OCI-LY1 (cell line): Measurements from ENCODE around the gene CEACAM21.

Source experiments
- H2AFZ ChIP-seq: fragments of 200-600 bp; sonication (generic), shearing (Covaris generic); 2 replicates; pipeline ENCODE4 v1.6.0; 2014; ENCODE audit warnings: antibody characterized with exemption, mild to moderate bottlenecking, low read length
- H3F3A ChIP-seq: fragments of 200-600 bp; sonication (generic), shearing (Covaris generic); 2 replicates; pipeline ENCODE4 v1.6.0; 2014; ENCODE audit warnings: mild to moderate bottlenecking, antibody characterized with exemption, low read length, moderate library complexity; ENCODE audit not compliant: insufficient read depth
- H3K27ac ChIP-seq: fragments of 200-600 bp; sonication (generic); 2 replicates; pipeline ENCODE4 v1.5.1; 2014; ENCODE audit warnings: low read length, mixed run types, mild to moderate bottlenecking, low read depth; ENCODE audit not compliant: poor library complexity, severe bottlenecking
- H3K27me3 ChIP-seq: fragments of 200-600 bp; sonication (generic); 2 replicates; pipeline ENCODE4 v1.6.0; 2014; ENCODE audit warnings: antibody characterized with exemption, mild to moderate bottlenecking, low read length, moderate library complexity; ENCODE audit not compliant: insufficient read depth
- H3K36me3 ChIP-seq: fragments of 200-600 bp; sonication (generic); 2 replicates; pipeline ENCODE4 v1.6.1; 2014; ENCODE audit warnings: mild to moderate bottlenecking, antibody characterized with exemption, low read length, moderate library complexity, mixed read lengths; ENCODE audit not compliant: insufficient read depth
- H3K4me1 ChIP-seq: fragments of 200-600 bp; sonication (generic); 2 replicates; pipeline ENCODE4 v1.5.1; 2014; ENCODE audit warnings: mild to moderate bottlenecking, low read length, moderate library complexity; ENCODE audit not compliant: insufficient read depth, severe bottlenecking
- H3K4me2 ChIP-seq: fragments of 200-600 bp; sonication (generic), shearing (Covaris generic); 2 replicates; pipeline ENCODE4 v1.6.1; 2014; ENCODE audit warnings: low read length
- H3K4me3 ChIP-seq: fragments of 200-600 bp; sonication (generic); 2 replicates; pipeline ENCODE4 v1.5.1; 2014; ENCODE audit warnings: low read length, low read depth, mild to moderate bottlenecking, mixed read lengths; ENCODE audit not compliant: poor library complexity, severe bottlenecking
- H3K79me2 ChIP-seq: fragments of 200-600 bp; shearing (Covaris generic); 2 replicates; pipeline ENCODE4 v1.6.1; 2016; ENCODE audit warnings: mixed run types, low read length, mixed read lengths; ENCODE audit not compliant: insufficient read depth
- H3K9ac ChIP-seq: fragments of 200-600 bp; sonication (generic), shearing (Covaris generic); 2 replicates; pipeline ENCODE4 v1.6.1; 2014; ENCODE audit warnings: mild to moderate bottlenecking, low read length, mixed read lengths
- H3K9me2 ChIP-seq: fragments of 200-600 bp; sonication (generic), shearing (Covaris generic); 2 replicates; pipeline ENCODE4 v1.6.1; 2014; ENCODE audit warnings: low read depth, mild to moderate bottlenecking, low read length, mixed read lengths
- H3K9me3 ChIP-seq: fragments of 200-600 bp; shearing (Covaris generic); 2 replicates; pipeline ENCODE4 v1.6.1; 2014; ENCODE audit warnings: low read length, mixed read lengths
- H4K20me1 ChIP-seq: fragments of 200-600 bp; sonication (generic), shearing (Covaris generic); 2 replicates; pipeline ENCODE4 v1.6.0; 2016; ENCODE audit warnings: mild to moderate bottlenecking, low read length; ENCODE audit not compliant: insufficient read depth
- EZH2 ChIP-seq: fragments of 200-600 bp; sonication (generic), shearing (Covaris generic); IDR thresholded peaks from 2 replicates; pipeline ENCODE4 v1.8.0; 2017; ENCODE audit warnings: borderline replicate concordance, mixed run types, mild to moderate bottlenecking, antibody characterized with exemption, low read length, moderate library complexity, mixed read lengths
- TF ChIP-seq, protein P1 (sequence below): fragments of 200-600 bp; sonication (generic), shearing (Covaris generic); IDR thresholded peaks from 2 replicates; pipeline ENCODE4 v1.5.1; 2017; ENCODE audit warnings: mild to moderate bottlenecking, antibody characterized with exemption, low read length, moderate library complexity, mixed read lengths

Gene CEACAM21

DNA sequence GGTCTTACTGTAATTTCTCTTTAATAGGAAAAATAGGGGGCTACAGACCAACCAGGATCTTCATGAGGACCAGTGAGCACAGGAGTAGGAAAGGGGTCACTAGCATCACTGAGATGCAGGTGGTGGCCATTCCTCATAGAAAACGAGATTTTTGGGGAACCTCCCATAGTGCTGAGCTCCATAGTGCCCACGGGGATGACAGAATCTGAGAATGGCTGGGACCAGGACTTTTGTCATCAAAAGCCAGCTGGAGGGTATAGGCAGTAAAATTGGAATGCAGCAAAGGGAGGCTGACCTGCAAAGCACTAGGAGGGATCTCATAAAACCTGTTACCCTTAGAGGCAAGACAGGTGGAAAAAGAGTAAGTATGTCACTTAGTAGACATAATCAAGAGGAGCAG lies 28.4 kb upstream of the CEACAM21 start:
- Histone ChIP-seq H3K36me3 (no peaks in the 10 kb centered on the region), H3K4me3 (no peak overlapping the region), H3F3A (peaks cover 4% of the 10 kb centered on the region), H3K79me2 (peaks cover 10% of the 10 kb centered on the region), H3K4me2 (no peak overlapping the region), H3K4me1 (peaks cover 80% of the 10 kb centered on the region), H4K20me1 (no peaks in the 10 kb centered on the region), H2AFZ (peak overlapping the region; percentile 52; the same call in 1 of the 2 replicates), H3K27me3 (no peaks in the 10 kb centered on the region), H3K9me2 (no peaks in the 10 kb centered on the region), H3K9me3 (no peaks in the 10 kb centered on the region), H3K9ac (peak overlapping the region; percentile 52; the same call in 1 of the 2 replicates), H3K27ac (peak overlapping the region; percentile 91)
- TF ChIP-seq, protein P1, sequence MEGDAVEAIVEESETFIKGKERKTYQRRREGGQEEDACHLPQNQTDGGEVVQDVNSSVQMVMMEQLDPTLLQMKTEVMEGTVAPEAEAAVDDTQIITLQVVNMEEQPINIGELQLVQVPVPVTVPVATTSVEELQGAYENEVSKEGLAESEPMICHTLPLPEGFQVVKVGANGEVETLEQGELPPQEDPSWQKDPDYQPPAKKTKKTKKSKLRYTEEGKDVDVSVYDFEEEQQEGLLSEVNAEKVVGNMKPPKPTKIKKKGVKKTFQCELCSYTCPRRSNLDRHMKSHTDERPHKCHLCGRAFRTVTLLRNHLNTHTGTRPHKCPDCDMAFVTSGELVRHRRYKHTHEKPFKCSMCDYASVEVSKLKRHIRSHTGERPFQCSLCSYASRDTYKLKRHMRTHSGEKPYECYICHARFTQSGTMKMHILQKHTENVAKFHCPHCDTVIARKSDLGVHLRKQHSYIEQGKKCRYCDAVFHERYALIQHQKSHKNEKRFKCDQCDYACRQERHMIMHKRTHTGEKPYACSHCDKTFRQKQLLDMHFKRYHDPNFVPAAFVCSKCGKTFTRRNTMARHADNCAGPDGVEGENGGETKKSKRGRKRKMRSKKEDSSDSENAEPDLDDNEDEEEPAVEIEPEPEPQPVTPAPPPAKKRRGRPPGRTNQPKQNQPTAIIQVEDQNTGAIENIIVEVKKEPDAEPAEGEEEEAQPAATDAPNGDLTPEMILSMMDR: no peak
- no peak for TF ChIP-seq EZH2

DNA sequence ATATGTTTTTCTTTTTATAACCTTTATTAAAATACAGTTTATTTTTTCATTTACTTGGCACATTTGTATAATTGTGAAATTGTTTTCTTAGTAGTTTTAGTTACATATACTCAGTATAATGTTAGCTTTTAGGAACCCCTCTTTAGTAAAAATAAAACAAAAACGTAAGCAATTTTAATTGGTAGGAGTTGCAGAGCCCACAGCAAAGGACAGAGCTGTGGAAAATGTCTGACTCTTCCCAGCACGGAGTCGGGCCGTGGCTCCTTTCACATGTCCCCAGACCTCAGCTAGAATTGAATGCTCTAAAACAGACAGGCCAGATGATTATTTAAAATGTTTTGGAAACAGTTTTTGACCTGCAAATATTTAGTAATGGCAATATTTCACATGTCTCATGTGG lies 27.9 kb upstream of the CEACAM21 start:
- H3K9ac ChIP-seq: peak overlapping the region; percentile 52
- peaks cover 10% of the 10 kb centered on the region for H3K79me2 ChIP-seq
- H3K9me3 ChIP-seq: no peaks in the 10 kb centered on the region
- no peaks in the 10 kb centered on the region for H3K9me2 ChIP-seq
- no peak overlapping the region for H3K4me3 ChIP-seq
- peaks cover 4% of the 10 kb centered on the region for H3F3A ChIP-seq
- no peaks in the 10 kb centered on the region for H3K27me3 ChIP-seq
- H3K4me1 ChIP-seq: peaks cover 81% of the 10 kb centered on the region
- no peaks in the 10 kb centered on the region for H4K20me1 ChIP-seq
- peak overlapping the region; percentile 91 for H3K27ac ChIP-seq
- H3K4me2 ChIP-seq: peak overlapping the region; percentile 62; the same call in 1 of the 2 replicates
- H3K36me3 ChIP-seq: no peaks in the 10 kb centered on the region
- TF ChIP-seq, protein P1: no peak
- TF ChIP-seq EZH2: no peak
- peak overlapping the region; percentile 52; the same call in 1 of the 2 replicates for H2AFZ ChIP-seq

DNA sequence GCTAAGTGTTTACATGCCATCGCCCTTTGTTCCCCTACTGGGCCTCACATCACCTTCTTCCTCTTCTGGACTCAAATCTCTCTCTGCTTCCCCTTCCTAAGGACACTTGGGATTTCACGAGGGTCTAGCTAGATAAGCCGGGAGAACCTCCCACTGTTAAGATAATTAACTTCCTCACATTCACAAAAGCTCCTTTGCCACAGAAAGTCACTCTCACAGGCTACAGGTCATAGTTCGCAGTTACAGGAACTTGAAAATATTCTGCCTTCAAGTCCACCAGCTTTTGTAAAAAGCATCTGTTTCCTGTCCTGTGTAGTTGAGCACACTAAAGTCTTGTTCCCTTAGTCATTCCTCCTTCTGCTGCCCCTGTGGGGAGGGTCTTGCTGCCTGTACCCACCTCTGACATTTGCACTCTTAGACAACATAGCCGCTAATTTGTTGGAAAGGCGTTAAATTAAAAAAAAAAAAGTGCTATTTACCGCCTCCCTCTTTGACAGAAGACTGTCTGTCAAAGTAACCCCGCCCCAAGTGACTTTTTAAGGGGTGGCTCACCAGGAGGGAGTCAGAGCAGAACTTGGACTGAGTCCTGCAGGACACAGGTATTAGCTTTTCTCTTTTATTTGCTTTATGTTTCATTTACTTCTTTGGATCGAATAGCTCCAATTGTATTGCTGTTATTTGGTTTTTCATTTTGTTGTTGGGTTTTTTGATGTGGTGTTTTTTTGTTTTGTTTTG lies 26.8 kb upstream of the CEACAM21 start:
- H3K4me1 ChIP-seq: peaks cover 75% of the 10 kb centered on the region
- H2AFZ ChIP-seq: no peak overlapping the region
- H4K20me1 ChIP-seq: no peaks in the 10 kb centered on the region
- peak overlapping the region; percentile 62 for H3K4me2 ChIP-seq
- H3K9me3 ChIP-seq: peaks cover 4% of the 10 kb centered on the region; the same call in 1 of the 2 replicates
- peaks cover 10% of the 10 kb centered on the region for H3K79me2 ChIP-seq
- no peaks in the 10 kb centered on the region for H3K9me2 ChIP-seq
- peaks cover 10% of the 10 kb centered on the region for H3K36me3 ChIP-seq
- H3K4me3 ChIP-seq: peak overlapping the region; percentile 68
- H3K27me3 ChIP-seq: no peaks in the 10 kb centered on the region
- peak overlapping the region; percentile 66 for H3K9ac ChIP-seq
- peaks cover 4% of the 10 kb centered on the region; the same call in 1 of the 2 replicates for H3F3A ChIP-seq
- H3K27ac ChIP-seq: peak overlapping the region; percentile 91
- TF ChIP-seq, protein P1: no peak
- no peak for TF ChIP-seq EZH2
